ENCODE measurements around the gene DCTN4. TPM values are rescaled to one million over a fixed set of nuclear protein-coding genes. Genes with fewer than 3 reads are reported as not detected.

DCTN4 gene
- total RNA-seq, 1 experiment from 2014 or later = 48.5 TPM

- peak overlapping the region; percentile 95 for H3K4me2 ChIP-seq (ENCODE audit: insufficient read depth, insufficient read length, low read length)
- H4K8ac ChIP-seq (replicated peaks; ENCODE audit: insufficient read length, low read depth, low read length) = no peak overlapping the region
- no peak overlapping the region for H2BK15ac ChIP-seq (ENCODE audit: low read depth, low read length)
- no peak overlapping the region for H3K23ac ChIP-seq (ENCODE audit: insufficient read length, low read depth, low read length)
- H2BK5ac ChIP-seq (ENCODE audit: insufficient read length, low read length) = no peak overlapping the region
- DNase-seq = no peak
- peaks cover 13% of the 10 kb centered on the region for H3K23me2 ChIP-seq (ENCODE audit: insufficient read length, low read depth, low read length, poor library complexity, severe bottlenecking)
- no peak overlapping the region for H2AK5ac ChIP-seq (ENCODE audit: insufficient read length, low read length)
- Mint-ChIP-seq H3K4me1 (peaks cover 47 to 48% of the 10 kb centered on the region in 2 experiments), H3K27ac (peak overlapping the region in 2 of 3 experiments; percentile 49 to 82; a peak in 2 of 7 replicates), H3K36me3 (ENCODE audit: insufficient read depth in 1 of 3, low read depth in 3 of 3) (peaks cover 10 to 11% (median 10%) of the 10 kb centered on the region in 3 experiments; a peak in 6 of 7 replicates), H3K4me3 (peak overlapping the region; percentile 89 to 99), H3K9me3 (no peaks in the 10 kb centered on the region; a peak in 1 of 5 replicates), H3K27me3 (ENCODE audit: low read depth) (peaks cover 43% of the 10 kb centered on the region)
- peaks cover 26% of the 10 kb centered on the region for H3K4me1 ChIP-seq (ENCODE audit: insufficient read depth, low read length)
- H3K14ac ChIP-seq (ENCODE audit: insufficient read depth, low read length) = no peak overlapping the region
- peaks cover 2% of the 10 kb centered on the region; the same call in 1 of the 2 replicates for H3K79me2 ChIP-seq (ENCODE audit: insufficient read depth, low read length)
- H3K4ac ChIP-seq (ENCODE audit: low read depth, low read length) = no peak overlapping the region
- no peaks in the 10 kb centered on the region for H3K79me1 ChIP-seq (ENCODE audit: insufficient read depth, low read depth, low read length, poor library complexity, severe bottlenecking)
- H4K91ac ChIP-seq (ENCODE audit: insufficient read length, low read depth, low read length) = no peak overlapping the region
- H3K9me3 ChIP-seq (ENCODE audit: control insufficient read depth, low read depth, low read length) = no peaks in the 10 kb centered on the region
- no peak overlapping the region for H2BK12ac ChIP-seq (ENCODE audit: insufficient read length, low read depth, low read length)
- no peak overlapping the region for H3K18ac ChIP-seq (ENCODE audit: insufficient read length, low read depth, low read length)
- peaks cover 4% of the 10 kb centered on the region; the same call in 1 of the 2 replicates for H3K27me3 ChIP-seq (ENCODE audit: insufficient read depth, low read length)
- H3K56ac ChIP-seq (ENCODE audit: insufficient read length, low read depth, low read length) = no peak overlapping the region
- H2BK20ac ChIP-seq (ENCODE audit: low read depth, low read length, poor library complexity, severe bottlenecking) = no peak overlapping the region
- H3K27ac ChIP-seq (ENCODE audit: insufficient read length, low read depth, low read length) = no peak overlapping the region
- no peak overlapping the region for H4K5ac ChIP-seq (ENCODE audit: insufficient read length, low read depth, low read length)
- H2BK120ac ChIP-seq (ENCODE audit: low read depth, low read length, poor library complexity, severe bottlenecking) = no peak overlapping the region
- H2AFZ ChIP-seq (ENCODE audit: low read length) = no peak overlapping the region
- no peak overlapping the region for H3T11ph ChIP-seq (ENCODE audit: low read length)
- no peaks in the 10 kb centered on the region for H4K20me1 ChIP-seq (ENCODE audit: control insufficient read depth, insufficient read depth, insufficient read length)
- no CpG with 5 or more reads among the region's 3 CpGs for WGBS (ENCODE audit: extremely low coverage, insufficient read length, low lambda C conversion rate)
- TF ChIP-seq CTCF (conservative IDR thresholded peaks at IDR 0.05) = no peak
- H3K9ac ChIP-seq (ENCODE audit: extremely low read depth, insufficient read length, low read length) = no peak overlapping the region
Measured at GRCh38 chr5:150777685-150778084, 18.9 kb upstream of the DCTN4 start.

Data from H9 (cell line).